Measurements from ENCODE around the gene STMN3.

GRCh38 chr20:63641792-63642523, 11.3 kb downstream of the STMN3 start:
- no peak for TF ChIP-seq ZNF785 (tag by site-specific recombination; IDR thresholded peaks at IDR 0.05)
- TF ChIP-seq KLF16 (tag by site-specific recombination; IDR thresholded peaks at IDR 0.05) = 0 out of 2 replicates have a peak, but pooled peaks have one; percentile 18
- TF ChIP-seq ZNF830 (tag by site-specific recombination; IDR thresholded peaks at IDR 0.05; ENCODE audit: low read depth) = no peak
- TF ChIP-seq, protein P1, sequence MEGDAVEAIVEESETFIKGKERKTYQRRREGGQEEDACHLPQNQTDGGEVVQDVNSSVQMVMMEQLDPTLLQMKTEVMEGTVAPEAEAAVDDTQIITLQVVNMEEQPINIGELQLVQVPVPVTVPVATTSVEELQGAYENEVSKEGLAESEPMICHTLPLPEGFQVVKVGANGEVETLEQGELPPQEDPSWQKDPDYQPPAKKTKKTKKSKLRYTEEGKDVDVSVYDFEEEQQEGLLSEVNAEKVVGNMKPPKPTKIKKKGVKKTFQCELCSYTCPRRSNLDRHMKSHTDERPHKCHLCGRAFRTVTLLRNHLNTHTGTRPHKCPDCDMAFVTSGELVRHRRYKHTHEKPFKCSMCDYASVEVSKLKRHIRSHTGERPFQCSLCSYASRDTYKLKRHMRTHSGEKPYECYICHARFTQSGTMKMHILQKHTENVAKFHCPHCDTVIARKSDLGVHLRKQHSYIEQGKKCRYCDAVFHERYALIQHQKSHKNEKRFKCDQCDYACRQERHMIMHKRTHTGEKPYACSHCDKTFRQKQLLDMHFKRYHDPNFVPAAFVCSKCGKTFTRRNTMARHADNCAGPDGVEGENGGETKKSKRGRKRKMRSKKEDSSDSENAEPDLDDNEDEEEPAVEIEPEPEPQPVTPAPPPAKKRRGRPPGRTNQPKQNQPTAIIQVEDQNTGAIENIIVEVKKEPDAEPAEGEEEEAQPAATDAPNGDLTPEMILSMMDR (tag by site-specific recombination; IDR thresholded peaks at IDR 0.05) = peak; percentile 44
- peak; percentile 29; the same call in 1 of the 2 replicates for TF ChIP-seq ZNF600 (tag by site-specific recombination; IDR thresholded peaks at IDR 0.05)
- no peak for TF ChIP-seq ZNF155 (tag by site-specific recombination; IDR thresholded peaks at IDR 0.05)
- TF ChIP-seq EGR2 (tag by site-specific recombination; IDR thresholded peaks at IDR 0.05; ENCODE audit: low read depth) = no peak
- TF ChIP-seq ZNF248 (tag by site-specific recombination; IDR thresholded peaks at IDR 0.05) = no peak
- no peak for TF ChIP-seq ZNF704 (tag by site-specific recombination; IDR thresholded peaks at IDR 0.05)
- TF ChIP-seq ZNF18 (tag by site-specific recombination; IDR thresholded peaks at IDR 0.05) = no peak
- no peak for TF ChIP-seq ELK4 (IDR thresholded peaks at IDR 0.05; ENCODE audit: borderline replicate concordance, low read depth, low read length)
- no peak for TF ChIP-seq ZNF121 (tag by site-specific recombination; IDR thresholded peaks at IDR 0.05)
- TF ChIP-seq MZF1 (tag by site-specific recombination; IDR thresholded peaks at IDR 0.05; ENCODE audit: borderline replicate concordance) = no peak

Measured in HEK293 (cell line).